GM18520 (cell line): ENCODE data around the gene TMEM95.

Experiments used
- ATAC-seq: cut with Tn5 transposase; IDR thresholded peaks from one replicate; pipeline ENCODE4 v1.9.1; 2021; ENCODE audit not compliant: unreplicated experiment

TMEM95 gene

DNA sequence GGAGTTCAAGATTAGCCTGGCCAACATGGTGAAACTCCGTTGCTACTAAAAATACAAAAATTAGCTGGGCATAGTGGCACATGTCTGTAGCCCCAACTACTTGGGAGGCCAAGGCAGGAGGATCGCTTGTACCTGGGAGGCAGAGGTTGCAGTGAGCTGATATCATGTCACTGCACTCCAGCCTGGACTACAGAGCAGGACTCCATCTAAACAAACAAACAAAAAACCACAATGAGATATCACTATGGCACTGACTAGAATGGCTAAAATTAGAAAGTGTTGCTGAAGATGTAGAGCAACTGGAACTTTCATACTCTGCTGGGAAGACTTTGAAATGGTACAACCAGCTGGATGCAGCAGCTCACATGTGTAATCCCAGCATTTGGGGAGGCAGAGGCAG is 19.4 kb downstream of the TMEM95 start:
- ATAC-seq = no peak

DNA sequence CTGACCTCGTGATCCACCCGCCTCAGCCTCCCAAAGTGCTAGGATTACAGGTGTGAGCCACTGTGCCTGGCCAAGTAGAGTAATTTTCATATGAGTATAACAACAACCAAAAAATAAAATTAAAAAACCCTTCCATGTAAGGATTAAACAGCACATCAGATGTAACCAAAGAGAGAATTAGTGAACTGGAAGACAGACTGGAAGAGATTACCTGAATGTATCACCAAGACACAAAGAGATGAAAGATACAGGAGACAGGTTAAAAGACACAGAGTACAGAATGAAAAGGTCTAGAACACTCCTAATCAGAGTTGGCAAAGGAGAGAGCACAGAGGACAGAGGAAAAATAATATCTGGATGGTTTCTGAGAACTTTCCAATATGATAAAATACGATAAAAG is 24.2 kb downstream of the TMEM95 start:
- ATAC-seq = no peak

DNA sequence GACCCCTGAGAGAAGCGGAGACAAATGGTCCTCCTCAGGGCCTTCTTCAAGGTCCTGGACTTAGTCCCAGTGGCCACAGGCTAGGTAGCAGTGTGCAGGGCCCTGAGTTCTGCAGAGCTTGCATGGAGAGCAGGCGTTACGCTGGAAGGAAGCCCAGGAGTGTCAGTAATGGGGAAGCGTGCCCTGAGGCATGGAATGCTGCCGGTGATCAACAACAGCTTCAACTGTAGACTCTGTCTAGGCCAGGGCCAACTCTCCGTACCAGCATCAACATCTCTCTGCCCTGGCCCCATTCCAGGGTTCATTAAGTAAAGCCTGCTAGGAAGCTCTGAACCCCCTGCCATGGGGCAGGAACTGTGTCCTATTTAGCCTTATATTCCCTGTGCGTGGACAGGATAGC is 25.4 kb downstream of the TMEM95 start:
- ATAC-seq = no peak

DNA sequence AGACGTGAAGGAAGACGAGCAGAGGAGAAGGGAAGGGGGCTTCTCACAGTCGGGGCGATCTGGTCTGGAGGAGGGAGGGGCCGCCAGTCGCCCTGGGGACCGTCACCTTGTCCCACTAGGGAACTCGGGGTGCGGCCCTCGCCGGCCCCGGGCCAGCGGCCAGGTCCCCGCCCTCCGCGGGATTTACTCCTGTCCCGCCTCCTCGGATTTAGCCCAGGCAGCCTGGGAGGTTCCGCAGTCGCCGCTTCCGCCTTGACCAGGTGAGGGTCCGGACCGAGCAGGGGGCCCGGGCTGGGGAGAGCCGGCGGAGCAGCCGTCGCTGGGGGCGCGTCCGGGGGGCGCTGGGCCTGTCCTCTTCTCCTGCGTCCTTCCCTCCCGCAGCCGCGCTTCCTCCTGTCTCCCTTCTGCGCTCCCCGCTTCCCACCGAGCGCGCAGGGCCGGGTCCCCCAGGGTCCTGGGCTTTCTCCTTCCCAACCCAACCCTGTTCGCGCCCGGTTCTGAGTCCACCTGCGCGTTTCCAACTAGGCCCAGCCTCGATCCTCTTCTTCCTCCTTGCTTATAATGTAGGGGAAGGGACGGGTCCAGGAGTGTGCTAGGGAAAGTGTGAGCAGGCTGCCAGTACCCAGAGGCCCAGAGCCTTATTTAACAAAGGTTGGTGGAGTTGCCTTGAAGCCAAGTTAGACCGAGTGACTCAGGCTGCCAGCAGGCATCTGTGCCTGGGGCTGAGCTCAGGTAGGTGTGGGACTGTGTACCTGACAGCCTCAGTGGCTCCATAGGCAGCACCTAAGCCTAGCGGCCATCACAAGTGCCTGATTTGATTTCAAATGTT is 26.1 kb downstream of the TMEM95 start, which contains the start of gene TNK1:
Gene TNK1 (plus strand): TSS at position 235 of the 829 bp plus-strand sequence. CDS start 1,838 bp downstream, outside the sequence.
- ATAC-seq = no peak

DNA sequence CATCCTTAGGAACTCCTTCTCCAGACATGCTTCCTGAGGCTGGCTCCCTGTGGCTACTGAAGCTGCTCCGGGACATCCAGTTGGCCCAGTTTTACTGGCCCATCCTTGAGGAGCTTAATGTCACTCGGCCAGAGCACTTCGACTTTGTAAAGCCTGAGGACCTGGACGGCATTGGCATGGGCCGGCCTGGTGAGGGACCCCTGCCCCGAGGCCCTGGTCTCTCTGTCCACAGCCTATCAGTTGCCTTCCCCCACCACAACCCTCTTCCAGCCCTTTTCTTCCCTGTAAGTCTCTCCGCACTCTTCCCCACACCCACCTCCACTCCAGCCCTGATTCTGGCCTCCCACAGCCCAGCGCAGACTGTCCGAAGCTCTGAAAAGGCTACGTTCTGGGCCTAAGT is 27.9 kb downstream of the TMEM95 start:
- ATAC-seq = no peak

DNA sequence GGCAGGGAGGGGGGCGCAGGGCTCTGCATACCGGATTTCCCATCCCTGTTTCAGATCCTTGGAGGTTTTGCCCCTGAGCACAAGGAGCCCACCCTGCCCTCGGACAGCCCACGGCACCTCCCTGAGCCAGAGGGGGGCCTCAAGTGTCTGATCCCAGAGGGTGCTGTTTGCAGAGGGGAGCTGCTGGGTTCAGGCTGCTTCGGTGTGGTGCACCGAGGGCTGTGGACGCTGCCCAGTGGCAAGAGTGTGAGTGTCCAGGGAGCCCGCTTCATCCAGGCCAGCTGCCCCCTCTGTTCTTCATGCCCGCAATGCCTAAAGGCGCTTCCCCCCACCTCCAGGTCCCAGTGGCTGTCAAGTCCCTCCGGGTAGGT is 28.4 kb downstream of the TMEM95 start:
- ATAC-seq = no peak

DNA sequence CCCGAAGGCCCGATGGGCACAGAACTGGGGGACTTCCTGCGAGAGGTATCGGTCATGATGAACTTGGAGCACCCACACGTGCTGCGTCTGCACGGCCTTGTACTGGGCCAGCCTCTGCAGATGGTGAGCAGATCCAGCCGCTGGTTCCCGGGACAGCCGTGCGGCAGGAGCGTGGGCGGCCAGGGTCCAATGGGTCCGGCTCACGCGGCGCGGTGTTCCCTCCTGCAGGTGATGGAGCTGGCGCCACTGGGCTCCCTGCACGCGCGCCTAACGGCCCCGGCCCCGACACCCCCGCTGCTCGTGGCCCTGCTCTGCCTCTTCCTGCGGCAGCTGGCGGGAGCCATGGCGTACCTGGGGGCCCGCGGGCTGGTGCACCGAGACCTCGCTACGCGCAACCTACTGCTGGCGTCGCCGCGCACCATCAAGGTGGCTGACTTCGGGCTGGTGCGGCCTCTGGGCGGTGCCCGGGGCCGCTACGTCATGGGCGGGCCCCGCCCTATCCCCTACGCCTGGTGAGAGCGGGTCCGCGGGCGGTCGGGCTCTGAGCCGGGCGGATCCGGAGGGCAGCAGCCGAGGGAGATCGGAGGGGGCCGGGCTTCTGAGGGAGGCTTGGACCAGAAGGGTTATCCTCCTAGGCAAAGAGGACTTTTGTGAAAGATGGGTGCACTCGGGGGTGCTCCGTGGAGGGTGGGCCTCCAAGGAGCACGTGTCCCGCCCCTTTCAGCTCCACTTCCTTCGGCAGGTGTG is 29.0 kb downstream of the TMEM95 start:
- ATAC-seq = peak; percentile 55

DNA sequence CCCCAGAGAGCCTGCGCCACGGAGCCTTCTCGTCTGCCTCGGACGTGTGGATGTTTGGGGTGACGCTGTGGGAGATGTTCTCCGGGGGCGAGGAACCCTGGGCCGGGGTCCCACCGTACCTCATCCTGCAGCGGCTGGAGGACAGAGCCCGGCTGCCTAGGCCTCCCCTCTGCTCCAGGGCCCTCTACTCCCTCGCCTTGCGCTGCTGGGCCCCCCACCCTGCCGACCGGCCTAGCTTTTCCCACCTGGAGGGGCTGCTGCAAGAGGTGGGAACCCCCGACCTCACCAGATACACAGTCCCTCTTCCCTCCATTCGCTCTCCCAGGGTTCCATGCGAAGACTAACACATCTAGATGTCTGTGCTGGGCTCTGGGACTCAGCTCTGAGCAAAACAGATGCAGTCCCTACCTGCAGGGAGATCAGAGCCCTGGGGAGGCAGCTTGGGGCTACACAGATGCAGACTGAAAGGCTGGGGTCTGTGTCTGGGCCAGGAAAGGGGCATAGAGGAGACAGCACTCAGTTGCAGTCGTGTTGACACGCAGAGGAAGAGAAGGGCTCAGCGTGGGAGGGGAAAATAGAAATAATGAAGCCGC is 29.6 kb downstream of the TMEM95 start:
- ATAC-seq = no peak

DNA sequence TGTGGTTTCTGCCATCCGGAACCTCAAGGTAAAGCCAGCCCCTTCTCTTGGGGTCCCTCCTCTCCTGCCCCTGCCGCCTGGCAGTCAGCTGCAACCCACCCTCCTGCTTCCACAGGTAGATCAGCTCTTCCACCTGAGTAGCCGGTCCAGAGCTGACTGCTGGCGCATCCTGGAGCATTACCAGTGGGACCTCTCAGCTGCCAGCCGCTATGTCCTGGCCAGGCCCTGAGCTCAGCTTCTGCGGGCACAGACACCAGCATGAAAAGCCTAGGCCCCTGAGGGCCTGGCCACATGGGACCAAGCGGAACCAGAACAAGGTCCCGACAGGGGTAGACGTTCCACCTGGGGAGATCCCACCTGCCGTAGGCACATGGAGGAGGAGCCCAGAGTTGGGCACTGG is 33.9 kb downstream of the TMEM95 start:
- ATAC-seq = no peak

DNA sequence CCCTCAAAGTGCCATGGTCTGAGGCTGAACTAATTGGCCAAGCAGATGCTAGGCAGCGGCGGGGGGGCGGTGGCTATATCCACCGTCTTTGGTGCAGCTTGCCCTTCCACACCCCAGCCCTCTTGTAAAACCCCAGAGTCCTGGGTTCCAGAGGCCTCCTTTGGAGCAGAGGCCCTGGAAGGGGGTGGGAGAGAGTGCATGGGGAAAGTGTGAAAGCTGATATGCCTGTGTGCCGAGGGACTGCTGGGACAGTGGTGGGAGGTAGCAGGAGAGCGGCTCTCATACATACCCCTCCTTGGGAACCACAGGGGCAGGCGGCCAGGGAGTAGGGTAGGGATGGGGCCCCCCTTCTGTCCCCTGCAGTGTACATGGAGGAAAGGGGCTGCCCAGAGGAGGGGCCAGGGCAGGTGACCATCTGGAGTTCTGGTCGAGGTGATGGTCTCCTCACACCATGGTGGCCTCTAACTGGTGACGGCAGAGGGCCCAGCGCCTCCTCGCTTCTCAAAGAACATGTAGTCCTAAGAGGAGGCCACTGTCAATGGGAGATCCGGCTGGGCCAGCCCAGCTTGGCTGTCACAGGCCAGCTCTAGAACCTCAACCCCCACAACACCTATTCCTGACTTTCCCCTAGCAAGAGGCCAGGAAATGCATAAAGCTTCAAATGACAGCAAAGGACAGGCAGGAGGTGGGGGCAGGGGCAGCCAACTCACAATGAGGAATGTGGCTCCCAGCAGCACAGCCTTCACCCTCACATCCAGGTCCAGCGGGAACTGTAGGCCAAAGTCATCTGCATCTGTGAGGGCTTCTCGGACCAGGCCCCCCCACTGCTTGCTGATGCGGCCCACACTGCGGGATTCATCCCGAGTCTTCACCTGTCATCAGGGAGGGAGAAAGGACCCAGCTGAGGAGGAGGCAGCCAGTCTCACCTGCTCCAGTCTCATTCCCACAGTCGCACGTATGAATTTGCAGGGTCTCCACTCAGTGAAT is 35.3 kb downstream of the TMEM95 start:
- no peak for ATAC-seq

DNA sequence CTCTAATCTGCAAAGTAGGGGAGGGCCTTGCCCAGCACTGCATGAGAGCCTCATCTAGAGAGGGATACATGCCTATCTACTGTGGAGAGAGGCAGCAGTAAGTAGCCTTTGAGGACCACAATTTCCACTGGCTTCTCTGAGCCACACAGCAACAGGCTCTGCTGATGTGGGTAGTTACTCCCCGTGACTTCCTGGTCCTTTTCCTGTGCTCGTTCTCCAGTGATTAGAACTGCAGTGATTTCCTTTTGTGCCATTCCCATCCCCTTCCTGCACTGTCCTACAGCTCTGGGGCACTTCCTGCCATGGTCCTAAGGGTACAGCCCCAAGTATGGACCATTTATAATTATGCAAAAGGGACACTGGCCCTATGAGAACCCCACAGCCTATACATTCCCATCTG is 36.4 kb downstream of the TMEM95 start:
- no peak for ATAC-seq

DNA sequence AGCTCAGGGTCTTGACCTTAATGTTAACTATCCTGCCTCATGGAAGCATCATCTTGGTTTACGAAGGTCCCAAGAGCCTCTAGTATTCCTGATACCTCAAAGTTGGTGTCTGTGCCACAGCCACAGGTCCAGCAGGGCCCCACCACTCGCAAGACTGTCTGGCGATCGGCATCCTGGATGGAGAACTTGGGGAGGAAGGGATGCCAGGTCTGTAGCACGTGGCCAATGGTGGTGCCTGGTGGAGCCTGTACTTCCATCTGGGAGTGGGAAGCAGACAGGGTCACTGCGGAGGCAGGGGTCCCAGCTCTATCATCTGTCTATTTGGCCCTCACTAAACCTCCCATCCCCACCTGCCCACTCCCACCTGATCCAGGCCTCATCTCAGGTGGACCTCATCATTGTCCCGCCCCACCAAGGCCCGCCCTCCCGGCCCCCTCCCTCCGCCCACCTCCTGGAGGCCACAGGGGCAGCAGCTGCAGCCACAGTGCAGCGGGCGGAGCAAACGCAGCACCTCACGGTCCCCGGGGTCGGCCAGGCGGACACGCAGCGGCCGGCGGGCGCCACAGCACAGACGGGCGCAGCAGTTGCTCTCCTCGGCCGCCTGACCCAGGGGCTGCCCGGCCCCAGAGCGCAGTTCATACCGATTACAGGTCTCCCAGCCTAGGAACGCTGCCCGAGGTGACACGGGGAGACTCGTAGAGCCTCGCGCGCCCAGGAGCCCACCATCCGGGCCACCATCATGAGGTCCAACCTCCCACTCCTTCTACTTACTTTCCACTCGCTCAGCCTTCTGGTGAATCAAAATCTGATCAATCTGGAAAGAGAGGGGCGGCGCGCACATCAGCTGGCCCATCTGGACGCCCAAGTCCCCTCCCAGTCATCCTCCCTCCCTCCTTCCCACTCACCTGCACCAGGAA is 38.0 kb downstream of the TMEM95 start:
- ATAC-seq = no peak

DNA sequence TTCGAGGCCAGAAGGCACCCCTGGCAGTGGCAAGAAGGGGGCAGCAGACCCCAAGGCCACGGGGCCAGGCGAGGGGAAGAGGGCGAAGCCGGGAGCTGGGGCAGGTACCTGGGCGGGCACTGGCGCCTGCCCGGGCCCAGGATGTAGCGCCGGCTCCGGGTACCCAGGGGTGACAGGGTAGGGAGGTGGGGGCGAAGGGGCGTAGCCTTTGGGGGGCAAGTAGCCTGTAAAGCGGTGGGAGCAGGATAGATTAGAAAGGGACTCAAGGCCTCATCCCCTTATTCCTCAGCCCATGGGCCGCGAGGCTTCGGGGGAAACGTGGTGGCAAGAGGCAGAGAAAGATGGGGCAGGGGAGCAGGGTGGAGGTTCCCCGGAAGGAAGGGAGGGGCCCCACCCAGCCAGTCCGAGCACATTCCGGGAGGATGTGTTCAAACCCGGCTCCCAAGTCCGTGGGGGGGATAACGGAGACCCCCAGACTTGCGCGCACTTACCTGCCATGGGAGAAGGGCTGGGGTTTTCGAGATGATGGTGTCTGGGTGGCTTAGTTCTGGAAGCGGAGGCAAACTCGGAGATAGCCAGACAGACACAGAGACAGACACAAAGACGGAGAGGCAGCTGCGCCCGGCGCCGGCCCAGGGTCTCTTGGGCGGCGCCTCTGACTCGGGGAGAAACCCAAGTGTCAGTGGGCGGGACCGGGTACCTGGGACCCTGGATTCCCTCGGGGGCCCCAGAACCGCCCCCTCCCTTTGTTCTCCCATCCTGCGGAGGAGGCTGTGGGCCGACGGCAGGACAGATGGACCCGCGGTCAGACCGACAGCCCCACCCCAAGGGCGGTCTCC is 38.9 kb downstream of the TMEM95 start:
- ATAC-seq = peak; percentile 13

DNA sequence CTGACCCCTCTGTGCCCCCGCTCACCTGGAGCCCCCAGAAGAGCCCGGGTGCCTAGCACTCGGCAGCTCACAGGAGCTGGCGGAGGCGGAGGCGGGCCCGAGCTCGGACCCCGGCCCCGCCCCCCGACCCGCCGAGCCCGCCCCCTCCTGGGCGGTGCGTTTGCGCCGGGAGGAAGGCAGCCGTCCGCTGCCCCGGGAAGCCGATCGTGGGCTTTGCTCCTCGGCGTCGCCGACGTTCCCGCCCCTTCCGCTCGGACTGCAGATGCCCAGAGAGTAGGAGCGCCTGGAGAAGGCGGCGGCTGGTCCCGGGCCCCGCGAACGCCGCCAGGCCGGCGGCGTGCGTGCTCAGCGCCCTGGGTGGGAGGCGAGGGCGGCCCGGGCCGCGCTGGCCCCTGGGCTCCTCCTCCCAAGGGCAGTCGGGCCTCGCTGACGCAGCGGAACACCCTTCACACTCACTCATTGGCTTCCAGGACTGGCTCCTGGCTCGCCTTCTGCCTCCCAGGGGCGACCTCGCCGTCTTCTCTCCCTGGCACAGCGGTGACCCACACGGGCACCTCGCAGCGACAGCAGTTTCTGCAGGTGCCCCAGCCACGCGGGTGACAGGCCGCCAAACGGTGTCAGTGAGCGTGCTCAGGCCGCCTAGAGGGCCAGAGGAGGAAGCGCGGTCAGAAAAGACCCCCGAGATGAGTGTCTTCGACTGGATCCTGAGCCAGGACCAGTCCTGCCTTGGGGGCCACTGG is 39.7 kb downstream of the TMEM95 start, which contains the start of gene PLSCR3:
Gene PLSCR3 (minus strand): TSS at position 74 of the 740 bp plus-strand sequence. CDS start 415 bp downstream, outside the sequence.
- ATAC-seq = peak; percentile 79

DNA sequence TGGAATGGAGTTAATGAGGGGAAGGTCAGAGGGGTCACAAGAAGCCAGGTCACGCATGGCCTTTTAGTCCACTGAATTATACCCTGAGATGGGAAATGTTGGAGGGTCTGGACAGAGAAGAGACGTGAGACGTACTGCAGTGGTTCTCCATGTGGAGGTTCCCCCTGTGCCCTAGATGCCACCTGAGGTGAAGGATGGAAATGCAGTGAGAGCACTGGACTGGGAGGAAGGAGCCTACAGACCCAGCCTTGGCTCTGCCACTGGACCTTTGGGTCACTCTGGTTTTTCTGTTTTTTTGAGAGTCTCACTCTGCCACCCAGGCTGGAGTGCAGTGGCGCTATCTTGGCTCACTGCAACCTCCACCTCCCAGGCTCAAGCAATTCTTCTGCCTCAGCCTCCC is 41.2 kb downstream of the TMEM95 start:
- no peak for ATAC-seq

DNA sequence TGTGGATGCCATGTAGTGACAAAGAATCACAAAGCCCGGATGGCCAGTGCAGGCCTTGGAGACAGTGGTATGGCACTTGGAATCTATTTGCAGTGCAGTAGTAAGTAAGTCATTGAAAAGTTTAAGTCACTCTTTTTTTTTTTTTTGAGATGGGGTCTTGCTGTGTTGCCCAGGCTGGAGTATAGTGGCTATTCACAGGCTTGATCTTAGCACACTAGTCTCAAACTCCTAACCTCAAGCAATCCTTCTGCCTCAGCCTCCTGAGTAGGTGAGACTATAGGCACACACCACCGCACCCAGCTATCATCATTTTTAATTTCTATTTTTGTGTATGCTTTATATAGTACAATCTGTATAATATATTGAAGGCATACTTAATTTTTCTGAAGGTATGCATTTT is 43.7 kb downstream of the TMEM95 start:
- no peak for ATAC-seq

DNA sequence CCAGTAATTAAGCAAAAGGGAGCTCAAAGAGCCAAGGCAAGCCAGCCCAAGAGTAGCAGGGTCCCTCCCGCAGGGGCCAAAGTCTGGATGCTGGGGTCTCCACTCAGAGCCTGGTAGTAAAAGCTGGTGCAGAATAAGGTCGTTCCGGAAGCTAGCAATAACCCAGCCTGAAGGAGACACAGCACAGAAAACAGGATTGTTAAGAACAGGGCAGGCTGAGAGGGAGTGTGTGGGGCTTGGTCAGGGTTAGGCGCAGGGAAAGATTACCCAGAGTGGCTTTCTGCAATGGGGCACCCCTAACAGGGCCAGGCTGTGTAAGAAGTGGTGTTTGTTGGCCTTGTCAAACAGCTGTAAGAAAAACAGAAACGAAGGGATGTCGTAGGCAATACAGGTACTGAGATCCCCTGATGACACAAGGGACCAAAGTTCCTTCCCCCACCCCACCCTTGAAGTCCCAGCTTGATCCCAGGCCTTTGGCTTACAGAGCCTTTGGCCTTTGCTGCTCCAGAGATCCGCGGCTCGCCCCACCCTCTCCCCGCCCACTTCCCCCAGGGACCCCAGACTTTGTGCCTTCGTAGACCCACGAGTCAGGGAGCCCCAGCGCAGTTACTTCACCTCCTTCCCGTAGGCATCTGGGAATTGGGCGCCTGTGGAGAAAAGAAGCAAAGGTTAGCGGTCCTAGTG is 48.2 kb downstream of the TMEM95 start:
- ATAC-seq = no peak

DNA sequence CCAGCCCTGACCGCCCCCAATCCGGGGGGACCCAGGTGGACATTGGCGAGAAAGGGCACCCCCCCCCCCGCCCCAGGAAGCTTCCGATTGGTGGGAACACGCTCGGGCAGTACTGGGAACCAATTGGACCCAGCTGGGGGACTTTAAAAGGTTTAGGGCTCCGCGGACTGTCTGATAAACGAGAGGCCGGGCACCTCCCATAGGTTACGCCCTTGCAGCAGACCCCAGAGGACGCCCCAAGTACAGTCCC is 48.7 kb downstream of the TMEM95 start:
- no peak for ATAC-seq
